ENCODE measurements around the gene MED9. TPM values are rescaled to one million over a fixed set of nuclear protein-coding genes. Genes with fewer than 3 reads are reported as not detected.
A peak's percentile ranks its signal among the peaks of the same experiment; 100 is the strongest.

The MED9 gene
- total and polyA plus RNA-seq, 2 of the 8 experiments (the other 6 are each of a cell fraction or from before 2014, with no cell fraction given): 15.8 to 19.7 TPM

GRCh38 chr17:17539591-17539990, 62.8 kb downstream of the MED9 start:
- ChIA-PET POLR2A (ENCODE audit: partially characterized antibody) (interaction anchor here (0.6 to 1.7 kb wide), 3 partner anchors 15 to 43 kb away, joined by 3 to 6 read pairs (median 3); partner anchors contain the start of gene RASD1), CTCF (ENCODE audit: partially characterized antibody) (interaction anchor here (0.5 to 5.2 kb wide), 6 partner anchors 10 to 103 kb away, joined by 3 to 33 read pairs (median 3); no protein-coding TSS in a partner anchor)
- H3K4me2 ChIP-seq (ENCODE audit: insufficient read depth in 1 of 2, low read depth in 2 of 2, low read length in 2 of 2): no peak overlapping the region
- no peak overlapping the region for H2BK120ac ChIP-seq (replicated peaks; ENCODE audit: low read depth, low read length)
- H3K9ac ChIP-seq (replicated peaks in 1 of 4; ENCODE audit: extremely low read depth in 1 of 4, low read depth in 3 of 4, low read length in 3 of 4): no peak overlapping the region
- H3K14ac ChIP-seq (ENCODE audit: insufficient read length): no peak overlapping the region
- H3K4ac ChIP-seq (replicated peaks; ENCODE audit: insufficient read length, low read depth, low read length): no peak overlapping the region
- H2BK15ac ChIP-seq (ENCODE audit: low read length): no peak overlapping the region
- peaks cover 0 to 2% of the 10 kb centered on the region in 2 experiments for H4K20me1 ChIP-seq (replicated peaks in 1 of 2; ENCODE audit: control insufficient read depth in 1 of 2, insufficient read depth in 2 of 2, low read length in 2 of 2)
- no peak overlapping the region for H2BK12ac ChIP-seq (ENCODE audit: low read depth, low read length)
- WGBS, 2 experiments (ENCODE audit: extremely low coverage in 1 of 2, insufficient coverage in 1 of 2, insufficient read length in 1 of 2, insufficient replicate concordance in 2 of 2, low coverage in 1 of 2, low lambda C conversion rate in 2 of 2, missing lambda C conversion rate in 1 of 2): 90% methylated on average over 9 of the region's 10 CpGs; no CpG with 5 or more reads in 1 of the 2 experiments
- 0 out of 2 replicates have a peak overlapping the region, but pooled peaks have one; percentile 35 for H4K8ac ChIP-seq (ENCODE audit: extremely low read depth, insufficient read depth, low read length)
- DNase-seq (ENCODE audit: low read depth in 1 of 2, low spot score in 2 of 2) (no peak), FAIRE-seq (no peak)
- no peak overlapping the region for H2BK20ac ChIP-seq (ENCODE audit: low read length)
- H3K23me2 ChIP-seq (ENCODE audit: low read depth, low read length): no peaks in the 10 kb centered on the region
- H2AK5ac ChIP-seq (ENCODE audit: low read depth, low read length): 0 out of 2 replicates have a peak overlapping the region, but pooled peaks have one; percentile 19
- no peak overlapping the region for H3K27ac ChIP-seq (ENCODE audit: low read depth, low read length)
- H3K23ac ChIP-seq (ENCODE audit: insufficient read length): no peak overlapping the region
- H3K18ac ChIP-seq (ENCODE audit: extremely low read depth, low read length): no peak overlapping the region
- no peak overlapping the region for H4K91ac ChIP-seq (replicated peaks; ENCODE audit: insufficient read length, low read length)
- H3K4me3 ChIP-seq (ENCODE audit: extremely low read depth in 1 of 4, insufficient read depth in 2 of 4, low read depth in 3 of 4, low read length in 4 of 4): no peak overlapping the region
- no peaks in the 10 kb centered on the region for H3K27me3 ChIP-seq (replicated peaks in 1 of 4; ENCODE audit: control insufficient read depth in 3 of 4, extremely low read depth in 1 of 4, insufficient read depth in 3 of 4, low read length in 3 of 4)
- H3K79me1 ChIP-seq (ENCODE audit: low read depth, low read length): no peaks in the 10 kb centered on the region
- no peak overlapping the region for H4K5ac ChIP-seq (ENCODE audit: insufficient read length, low read depth, low read length)
- H3K9me3 ChIP-seq (ENCODE audit: insufficient read depth in 2 of 2, low read depth in 1 of 2, low read length in 1 of 2): no peaks in the 10 kb centered on the region
- no peak overlapping the region for H3K56ac ChIP-seq (replicated peaks; ENCODE audit: insufficient read length, low read depth, low read length)
- no peak overlapping the region for H2AFZ ChIP-seq (ENCODE audit: low read length)
- no peak overlapping the region for H2BK5ac ChIP-seq (ENCODE audit: low read depth, low read length)
- no peaks in the 10 kb centered on the region for H3K36me3 ChIP-seq (ENCODE audit: control insufficient read depth in 2 of 4, insufficient read depth in 4 of 4, low read length in 3 of 4)
- H3K79me2 ChIP-seq (ENCODE audit: control insufficient read depth in 1 of 2, insufficient read depth in 2 of 2, low read length in 2 of 2): no peaks in the 10 kb centered on the region
- H3K4me1 ChIP-seq (replicated peaks in 1 of 4; ENCODE audit: control insufficient read depth in 3 of 4, insufficient read depth in 4 of 4, low read length in 3 of 4): no peaks in the 10 kb centered on the region; a peak in 1 of 7 replicates
